ENCODE data around the gene SLC27A5. TPM values are rescaled to one million over a fixed set of nuclear protein-coding genes. Genes with fewer than 3 reads are reported as not detected.
A peak's percentile ranks its signal among the peaks of the same experiment; 100 is the strongest.
"Not testable (repeated sequence)": the region's sequence is repeated elsewhere in the genome, so short reads cannot be mapped to it uniquely, and the experiment has no call there.

Gene SLC27A5
- total and polyA plus RNA-seq, 2 experiments from 2014 or later = 9.0 to 19.1 TPM

DNA sequence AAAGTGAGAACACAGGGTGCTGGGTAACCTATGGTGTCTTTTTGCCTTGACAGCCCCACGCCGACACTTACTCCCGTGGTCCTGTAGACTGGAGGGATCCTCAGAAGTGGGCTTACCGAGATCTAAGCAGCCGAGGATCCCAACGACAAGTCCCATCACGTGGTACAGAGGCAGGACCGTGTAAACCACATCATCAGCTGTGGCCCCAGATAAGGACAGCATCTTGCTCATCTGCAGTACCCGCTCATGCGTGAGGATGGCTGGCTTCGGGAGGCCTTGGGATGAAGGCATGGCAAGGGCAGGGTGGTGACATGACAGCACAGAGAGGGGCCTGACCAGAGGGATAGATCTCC, 2.1 kb downstream of the SLC27A5 start:
- peaks cover 10% of the 10 kb centered on the region for H3K4me1 ChIP-seq (ENCODE audit: insufficient read depth)
- TF ChIP-seq CTCF (IDR thresholded peaks at IDR 0.05; ENCODE audit: poor library complexity) (no peak), EZH2phosphoT487 (IDR thresholded peaks at IDR 0.05; ENCODE audit: low read depth, severe bottlenecking, unreplicated experiment) (no peak), EZH2 (IDR thresholded peaks at IDR 0.05; ENCODE audit: borderline replicate concordance) (no peak)
- no peaks in the 10 kb centered on the region for H4K20me1 ChIP-seq (ENCODE audit: insufficient read depth, poor library complexity, severe bottlenecking)
- H3K9me2 ChIP-seq (replicated peaks; ENCODE audit: insufficient read depth) = no peaks in the 10 kb centered on the region
- no peak overlapping the region for H3K27ac ChIP-seq
- H3K9me3 ChIP-seq (ENCODE audit: low read depth) = no peaks in the 10 kb centered on the region
- H3K79me2 ChIP-seq = peaks cover 6% of the 10 kb centered on the region
- H3K4me2 ChIP-seq = no peak overlapping the region
- 94% methylated on average over 11 of the region's 11 CpGs for WGBS (ENCODE audit: low lambda C conversion rate, missing lambda C conversion rate)
- H2AFZ ChIP-seq = no peak overlapping the region
- no peaks in the 10 kb centered on the region for H3K27me3 ChIP-seq
- DNase-seq (ENCODE audit: low spot score) = no peak
- H3K4me3 ChIP-seq = no peak overlapping the region
- no peaks in the 10 kb centered on the region for H3K36me3 ChIP-seq (replicated peaks; ENCODE audit: insufficient read depth, low read depth)

DNA sequence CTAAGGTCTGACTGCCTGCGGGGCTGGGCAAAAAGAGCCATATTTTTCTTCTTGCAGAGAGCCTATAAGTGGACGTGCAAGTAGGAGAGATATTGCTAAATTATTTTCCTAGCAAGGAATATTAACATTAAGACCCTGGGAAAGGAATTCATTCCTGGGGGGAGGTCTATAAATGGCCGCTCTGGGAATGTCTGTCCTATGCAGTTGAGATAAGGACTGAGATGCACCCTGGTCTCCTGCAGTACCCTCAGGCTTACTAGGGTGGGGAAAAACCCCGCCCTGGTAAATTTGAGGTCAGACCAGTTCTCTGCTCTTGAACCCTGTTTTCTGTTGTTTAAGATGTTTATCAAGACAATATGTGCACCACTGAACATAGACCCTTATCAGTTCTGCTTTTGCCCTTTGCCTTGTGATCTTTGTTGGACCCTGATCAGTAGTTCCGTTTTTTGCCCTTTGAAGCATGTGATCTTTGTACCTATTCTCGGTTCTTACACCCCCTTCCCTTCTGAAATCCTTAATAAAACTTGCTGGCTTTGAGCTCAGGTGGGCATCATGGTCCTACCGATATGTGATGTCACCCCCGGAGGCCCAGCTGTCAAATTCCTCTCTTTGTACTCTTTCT, 4.1 kb downstream of the SLC27A5 start:
- H3K79me2 ChIP-seq; H3K9me2 ChIP-seq (replicated peaks; ENCODE audit: insufficient read depth); DNase-seq (ENCODE audit: low spot score); H3K9me3 ChIP-seq (ENCODE audit: low read depth); H3K36me3 ChIP-seq (replicated peaks; ENCODE audit: insufficient read depth, low read depth); H4K20me1 ChIP-seq (ENCODE audit: insufficient read depth, poor library complexity, severe bottlenecking); H3K4me3 ChIP-seq; H2AFZ ChIP-seq; H3K27me3 ChIP-seq; H3K4me1 ChIP-seq (ENCODE audit: insufficient read depth); H3K27ac ChIP-seq; H3K4me2 ChIP-seq: not testable (repeated sequence)
- 79% methylated on average over 8 of the region's 8 CpGs for WGBS (ENCODE audit: low lambda C conversion rate, missing lambda C conversion rate)

GRCh38 chr19:58500242-58500641, 11.6 kb downstream of the SLC27A5 start:
- Histone ChIP-seq H3K27ac (no peak overlapping the region), H3K4me1 (ENCODE audit: insufficient read depth) (peaks cover 5% of the 10 kb centered on the region), H3K4me3 (peak overlapping the region; percentile 55), H3K9me2 (replicated peaks; ENCODE audit: insufficient read depth) (no peaks in the 10 kb centered on the region), H2AFZ (no peak overlapping the region), H3K79me2 (no peaks in the 10 kb centered on the region), H3K27me3 (no peaks in the 10 kb centered on the region), H3K9me3 (ENCODE audit: low read depth) (no peaks in the 10 kb centered on the region), H4K20me1 (ENCODE audit: insufficient read depth, poor library complexity, severe bottlenecking) (no peaks in the 10 kb centered on the region), H3K4me2 (peak overlapping the region; percentile 89), H3K36me3 (replicated peaks; ENCODE audit: insufficient read depth, low read depth) (no peaks in the 10 kb centered on the region)
- 97% methylated on average over 14 of the region's 14 CpGs for WGBS (ENCODE audit: low lambda C conversion rate, missing lambda C conversion rate)
- no peak for DNase-seq (ENCODE audit: low spot score)
- TF ChIP-seq CTCF (IDR thresholded peaks at IDR 0.05; ENCODE audit: poor library complexity) (no peak), EZH2phosphoT487 (IDR thresholded peaks at IDR 0.05; ENCODE audit: low read depth, severe bottlenecking, unreplicated experiment) (no peak)

GRCh38 chr19:58499021-58499927, 12.5 kb downstream of the SLC27A5 start:
- Histone ChIP-seq H3K79me2 (no peaks in the 10 kb centered on the region), H3K4me2 (peak overlapping the region; percentile 89), H3K27me3 (no peaks in the 10 kb centered on the region), H3K4me3 (peak overlapping the region; percentile 55), H3K9me3 (ENCODE audit: low read depth) (no peaks in the 10 kb centered on the region), H4K20me1 (ENCODE audit: insufficient read depth, poor library complexity, severe bottlenecking) (no peaks in the 10 kb centered on the region), H3K4me1 (ENCODE audit: insufficient read depth) (peaks cover 5% of the 10 kb centered on the region), H3K36me3 (replicated peaks; ENCODE audit: insufficient read depth, low read depth) (no peaks in the 10 kb centered on the region), H2AFZ (peak overlapping the region; percentile 97), H3K9me2 (replicated peaks; ENCODE audit: insufficient read depth) (no peaks in the 10 kb centered on the region), H3K27ac (peak overlapping the region; percentile 82)
- 3% methylated on average over 55 of the region's 60 CpGs for WGBS (ENCODE audit: low lambda C conversion rate, missing lambda C conversion rate)
- peak; percentile 100 for DNase-seq (ENCODE audit: low spot score)
- TF ChIP-seq EZH2phosphoT487 (IDR thresholded peaks at IDR 0.05; ENCODE audit: low read depth, severe bottlenecking, unreplicated experiment) (no peak), CTCF (IDR thresholded peaks at IDR 0.05; ENCODE audit: poor library complexity) (peak; percentile 20), EZH2 (IDR thresholded peaks at IDR 0.05; ENCODE audit: borderline replicate concordance) (no peak)

Measured in hepatocyte (in vitro differentiated cells).